CD4-positive, alpha-beta T cell (primary cell): ENCODE measurements around the gene KMT2B. TPM values are rescaled to one million over a fixed set of nuclear protein-coding genes. Genes with fewer than 3 reads are reported as not detected.
A peak's percentile ranks its signal among the peaks of the same experiment; 100 is the strongest.

Experiments used
- ATAC-seq: fragments of 200-7000 bp; cut with Tn5 transposase; one replicate; pipeline ENCODE4 v1.10.0; 2022; ENCODE audit warnings: mild to moderate bottlenecking; ENCODE audit not compliant: poor library complexity
- CTCF ChIA-PET: fragments of 350-600 bp; sonication (Branson Sonifier 250); formaldehyde crosslinking; loops from one replicate; lab custom pipeline; 2021; ENCODE audit warnings: antibody characterized with exemption, inconsistent platforms; lab: Charles Lee
- POLR2A ChIA-PET: fragments of 350-600 bp; sonication (Branson Sonifier 250); formaldehyde crosslinking; loops from one replicate; lab custom pipeline; 2021; ENCODE audit warnings: antibody characterized with exemption, inconsistent platforms; lab: Charles Lee
- DNase-seq, 14 experiments: peaks; one replicate each; pipeline ENCODE4 v3.0.0-alpha.2; 2013 to 2020; ENCODE audit warnings: mixed read lengths in 2 of 14
- H3K27ac ChIP-seq, 2 donors: one replicate each; pipeline versions ENCODE4 v1.5.1 to v1.7.0; 2013; ENCODE audit warnings: low read length in 2 of 2, low read depth in 1 of 2, mild to moderate bottlenecking in 1 of 2
- H3K27me3 ChIP-seq, 2 experiments: 1 replicate in 1 of 2; 2 replicates in 1 of 2; pipeline versions ENCODE4 v1.6.1 to v1.7.0; 2013; ENCODE audit warnings: low read length in 2 of 2, control low read depth in 1 of 2, mild to moderate bottlenecking in 1 of 2, moderate library complexity in 1 of 2; ENCODE audit not compliant: insufficient read depth in 2 of 2, control insufficient read depth in 1 of 2
- H3K36me3 ChIP-seq: one replicate; pipeline ENCODE4 v1.6.1; 2013; ENCODE audit warnings: low read length, control low read depth; ENCODE audit not compliant: insufficient read depth
- H3K4me1 ChIP-seq: one replicate; pipeline ENCODE4 v1.6.1; 2013; ENCODE audit warnings: low read length, control low read depth; ENCODE audit not compliant: insufficient read depth
- H3K4me3 ChIP-seq: one replicate; pipeline ENCODE4 v1.5.1; 2013; ENCODE audit warnings: mild to moderate bottlenecking, low read length, moderate library complexity
- H3K9me3 ChIP-seq, 2 experiments: 1 replicate in 1 of 2; 2 replicates in 1 of 2; pipeline versions ENCODE4 v1.6.1 to v1.7.0; 2013; ENCODE audit warnings: low read length in 2 of 2, mild to moderate bottlenecking in 2 of 2, control low read depth in 1 of 2, moderate library complexity in 1 of 2; ENCODE audit not compliant: control insufficient read depth in 1 of 2, insufficient read depth in 1 of 2
- H3K27ac Mint-ChIP-seq: one replicate; pipeline ENCODE4 v1.8.0; 2020; ENCODE audit warnings: mixed read lengths
- H3K27me3 Mint-ChIP-seq: one replicate; pipeline ENCODE4 v1.8.0; 2021; ENCODE audit warnings: mixed read lengths
- H3K36me3 Mint-ChIP-seq: one replicate; pipeline ENCODE4 v1.8.0; 2021; ENCODE audit warnings: low read depth, mixed read lengths
- H3K4me1 Mint-ChIP-seq: one replicate; pipeline ENCODE4 v1.8.0; 2021; ENCODE audit warnings: low read depth, mixed read lengths
- H3K4me3 Mint-ChIP-seq: one replicate; pipeline ENCODE4 v1.8.0; 2020; ENCODE audit warnings: mild to moderate bottlenecking, mixed read lengths
- H3K9me3 Mint-ChIP-seq: one replicate; pipeline ENCODE4 v1.8.0; 2020; ENCODE audit warnings: mixed read lengths
- intact Hi-C, 2 experiments: fragments of 100-400 bp; cut with DNase I in 1 of 2; cut with micrococcal nuclease in 1 of 2; formaldehyde crosslinking; loops; one replicate each; pipeline versions ENCODE4 v1.15.1 to v1.9.0; 2023 to 2025; cut with DNase I, micrococcal nuclease
- total RNA-seq, 174 experiments: library from RNA in 2 of 174; stranded (reverse) in 2 of 174; gene quantifications; one replicate each; pipeline ENCODE4 v1.2.3 and lab custom pipeline; 2021 to 2026
- TF ChIP-seq, protein P1 (sequence below): fragments of 200-600 bp; IDR thresholded peaks from one replicate; pipeline ENCODE4 v1.8.0; 2022; ENCODE audit warnings: antibody characterized with exemption, mild to moderate bottlenecking

KMT2B gene
- total RNA-seq, 2 experiments from 2014 or later, result 59.4 to 59.7 TPM

DNA sequence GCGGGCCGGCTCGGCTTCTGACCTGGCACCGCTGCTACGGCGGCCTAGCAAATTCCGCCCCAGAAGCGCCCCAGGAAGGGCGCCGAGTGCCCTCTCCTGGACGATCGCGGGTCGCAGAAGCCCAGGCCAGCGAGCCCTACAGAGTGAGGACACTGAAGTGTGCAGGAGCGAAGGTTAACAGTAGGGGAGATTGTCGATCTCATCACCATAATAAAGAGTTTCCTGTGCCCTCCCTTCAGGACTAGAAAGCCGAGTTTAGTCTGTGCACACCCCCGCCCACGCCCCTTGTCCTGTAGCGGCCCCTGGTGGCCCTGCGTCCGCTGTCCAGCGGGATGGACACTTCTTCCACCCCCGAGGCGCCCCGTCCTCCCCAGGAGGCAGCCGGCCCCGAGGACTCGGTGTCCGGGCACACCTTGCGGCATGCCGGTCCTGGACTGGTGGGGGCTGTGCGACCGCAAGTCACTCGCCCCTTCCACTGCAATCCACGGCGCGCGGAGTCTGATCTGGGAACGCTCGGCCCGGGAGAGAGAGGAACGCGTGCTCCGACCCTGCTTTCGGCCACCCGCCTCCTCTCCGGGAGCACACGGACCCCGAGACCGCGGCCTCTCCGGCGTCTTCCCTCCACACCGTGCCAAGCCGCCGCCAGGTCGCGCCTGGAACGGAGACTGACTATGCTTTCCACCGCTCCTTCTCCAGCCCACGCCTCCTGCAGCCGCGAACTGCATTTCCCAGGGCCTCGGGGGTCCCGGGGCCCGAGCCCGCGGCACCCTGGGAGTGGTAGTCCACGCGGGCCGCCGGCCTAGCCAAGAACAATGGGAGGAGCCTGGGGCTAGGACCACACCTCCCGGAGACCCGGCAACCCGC is 770 bp upstream of the KMT2B start:
- POLR2A ChIA-PET, result interaction anchor here (1.4 to 6.3 kb wide), 6 partner anchors 15 to 28 kb away, joined by 6 to 63 read pairs (median 14); partner anchors contain the start of genes IGFLR1, PSENEN and U2AF1L4
- Histone ChIP-seq H3K27ac (peak overlapping the region; percentile 73 to 76), H3K4me1 (peaks cover 71% of the 10 kb centered on the region), H3K27me3 (no peaks in the 10 kb centered on the region), H3K4me3 (peak overlapping the region; percentile 96), H3K36me3 (peaks cover 22% of the 10 kb centered on the region), H3K9me3 (no peaks in the 10 kb centered on the region)
- H3K9me3 Mint-ChIP-seq, result no peaks in the 10 kb centered on the region
- peak; percentile 85 for ATAC-seq
- H3K27me3 Mint-ChIP-seq, result no peaks in the 10 kb centered on the region
- peak; percentile 92 to 99 (median 96) for DNase-seq
- H3K36me3 Mint-ChIP-seq, result peaks cover 34% of the 10 kb centered on the region
- H3K27ac Mint-ChIP-seq, result peak overlapping the region; percentile 89
- CTCF ChIA-PET, result interaction anchor here (0.6 to 1.0 kb wide), 2 partner anchors 34 to 213 kb away, joined by 3 to 4 read pairs; no protein-coding TSS in a partner anchor
- intact Hi-C loops, result loop anchor here (1.0 to 10.0 kb wide), 13 partner anchors 15 to 452 kb away; partner anchors contain the start of genes PROSER3 (in 2 of the 2), PSENEN (in 2 of the 2), U2AF1L4 (in 2 of the 2) and COX6B1 (in 1 of the 2)
- peak overlapping the region; percentile 93 for H3K4me3 Mint-ChIP-seq
- H3K4me1 Mint-ChIP-seq, result peaks cover 70% of the 10 kb centered on the region
- TF ChIP-seq, protein P1, sequence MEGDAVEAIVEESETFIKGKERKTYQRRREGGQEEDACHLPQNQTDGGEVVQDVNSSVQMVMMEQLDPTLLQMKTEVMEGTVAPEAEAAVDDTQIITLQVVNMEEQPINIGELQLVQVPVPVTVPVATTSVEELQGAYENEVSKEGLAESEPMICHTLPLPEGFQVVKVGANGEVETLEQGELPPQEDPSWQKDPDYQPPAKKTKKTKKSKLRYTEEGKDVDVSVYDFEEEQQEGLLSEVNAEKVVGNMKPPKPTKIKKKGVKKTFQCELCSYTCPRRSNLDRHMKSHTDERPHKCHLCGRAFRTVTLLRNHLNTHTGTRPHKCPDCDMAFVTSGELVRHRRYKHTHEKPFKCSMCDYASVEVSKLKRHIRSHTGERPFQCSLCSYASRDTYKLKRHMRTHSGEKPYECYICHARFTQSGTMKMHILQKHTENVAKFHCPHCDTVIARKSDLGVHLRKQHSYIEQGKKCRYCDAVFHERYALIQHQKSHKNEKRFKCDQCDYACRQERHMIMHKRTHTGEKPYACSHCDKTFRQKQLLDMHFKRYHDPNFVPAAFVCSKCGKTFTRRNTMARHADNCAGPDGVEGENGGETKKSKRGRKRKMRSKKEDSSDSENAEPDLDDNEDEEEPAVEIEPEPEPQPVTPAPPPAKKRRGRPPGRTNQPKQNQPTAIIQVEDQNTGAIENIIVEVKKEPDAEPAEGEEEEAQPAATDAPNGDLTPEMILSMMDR, result peak; percentile 95

DNA sequence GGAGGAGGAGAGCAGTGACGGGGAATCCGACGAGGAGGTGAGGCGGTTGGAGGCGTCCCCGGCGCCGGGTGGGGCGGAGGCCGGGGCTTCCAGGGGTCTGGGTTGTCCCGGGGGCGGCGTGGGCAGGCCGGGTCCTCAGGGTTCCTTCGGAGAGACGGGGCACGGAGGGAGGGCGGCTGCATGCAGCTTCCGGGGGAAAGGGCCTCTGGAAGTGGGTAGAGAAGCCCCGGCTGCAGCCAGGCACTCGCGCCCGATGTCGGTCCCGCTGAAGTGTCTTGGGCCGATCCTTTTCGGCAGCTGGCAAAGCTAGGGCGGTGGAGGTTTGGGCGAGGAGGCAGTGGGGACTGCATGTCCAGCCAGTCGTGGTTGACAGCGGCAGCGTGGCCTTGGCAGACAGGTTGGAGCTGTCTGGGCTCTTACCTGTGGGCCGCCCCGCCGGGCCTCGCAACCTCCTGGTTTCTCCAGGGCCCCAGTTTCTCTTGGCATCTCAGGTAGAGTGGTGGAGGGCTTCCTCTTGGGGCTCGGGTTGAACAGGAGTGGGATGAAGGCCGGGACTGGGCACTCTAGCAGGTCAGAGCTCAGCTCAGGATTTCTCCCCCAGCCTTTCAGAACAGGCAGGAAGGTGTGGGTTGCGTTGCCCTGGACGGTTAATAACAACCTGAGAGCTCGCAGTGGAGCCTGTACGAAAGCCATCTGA is 690 bp downstream of the KMT2B start:
- H3K36me3 Mint-ChIP-seq, result peaks cover 49% of the 10 kb centered on the region
- Histone ChIP-seq H3K4me3 (peak overlapping the region; percentile 83), H3K4me1 (peaks cover 56% of the 10 kb centered on the region), H3K27me3 (no peaks in the 10 kb centered on the region), H3K36me3 (peaks cover 36% of the 10 kb centered on the region), H3K27ac (peak overlapping the region; percentile 44 to 56), H3K9me3 (no peaks in the 10 kb centered on the region)
- POLR2A ChIA-PET, result interaction anchor here (1.0 to 2.1 kb wide), 12 partner anchors 9 to 396 kb away, joined by 3 to 20 read pairs (median 5); partner anchors contain the start of genes COX6B1, IGFLR1, LIN37 and POLR2I
- H3K9me3 Mint-ChIP-seq, result no peaks in the 10 kb centered on the region
- CTCF ChIA-PET, result no interaction called here
- H3K4me3 Mint-ChIP-seq, result peak overlapping the region; percentile 95
- DNase-seq (peak in 12 of 14 experiments; percentile 23 to 68 (median 38)), ATAC-seq (no peak)
- peaks cover 55% of the 10 kb centered on the region for H3K4me1 Mint-ChIP-seq
- intact Hi-C loops, result loop anchor here (5.0 to 10.0 kb wide), 3 partner anchors 39 to 454 kb away; partner anchors contain the start of genes COX6B1 (in 1 of the 2), HSPB6 (in 1 of the 2), PROSER3 (in 1 of the 2) and USF2 (in 1 of the 2)
- no peaks in the 10 kb centered on the region for H3K27me3 Mint-ChIP-seq
- TF ChIP-seq, protein P1, result no peak
- H3K27ac Mint-ChIP-seq, result peak overlapping the region; percentile 87
